Epidermal melanocyte (primary cell): Measurements from ENCODE around the gene THY1.
"Not testable (repeated sequence)": the region's sequence is repeated elsewhere in the genome, so short reads cannot be mapped to it uniquely, and the experiment has no call there.

Source experiments
- DNase-seq: peaks from one replicate; pipeline ENCODE4 v3.0.0; 2011; ENCODE audit warnings: low spot score; ENCODE audit not compliant: insufficient read length

The THY1 gene

DNA sequence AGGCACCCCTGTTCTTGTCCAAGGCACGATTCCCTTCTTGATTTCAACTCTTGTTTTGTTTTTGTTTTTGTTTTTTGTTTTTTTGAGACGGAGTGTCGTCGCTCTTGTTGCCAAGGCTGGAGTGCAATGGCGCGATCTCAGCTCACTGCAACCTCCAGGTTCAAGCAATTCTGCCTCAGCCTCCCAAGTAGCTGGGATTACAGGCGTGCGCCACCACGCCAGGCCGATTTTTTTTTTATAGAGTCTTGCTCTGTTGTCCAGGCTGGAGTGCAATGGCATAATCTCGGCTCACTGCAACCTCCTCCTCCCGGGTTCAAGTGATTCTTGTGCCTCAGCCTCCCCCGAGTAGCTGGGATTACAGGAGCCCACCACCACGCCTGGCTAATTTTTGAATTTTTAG is 40.5 kb downstream of the THY1 start:
- not testable (repeated sequence) for DNase-seq

DNA sequence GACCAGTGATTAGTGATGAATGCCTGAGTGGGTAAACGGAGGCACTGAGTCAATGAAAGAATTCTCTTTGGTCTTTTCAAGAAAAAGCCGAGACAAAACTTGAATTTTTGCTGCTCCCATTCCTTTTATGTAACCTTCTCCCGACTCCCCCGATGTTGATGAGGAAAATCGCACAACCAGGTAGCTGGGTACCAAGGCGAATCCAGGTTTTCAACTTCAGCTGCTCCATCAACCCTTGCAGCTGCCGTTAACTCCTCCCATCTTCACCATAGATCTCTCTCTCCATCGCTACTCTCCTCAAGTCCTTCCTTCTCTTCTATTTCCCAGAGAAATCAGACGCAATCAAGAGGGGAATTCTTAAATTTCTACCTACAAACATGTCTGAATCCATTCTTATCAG is 40.9 kb downstream of the THY1 start:
- no peak for DNase-seq

DNA sequence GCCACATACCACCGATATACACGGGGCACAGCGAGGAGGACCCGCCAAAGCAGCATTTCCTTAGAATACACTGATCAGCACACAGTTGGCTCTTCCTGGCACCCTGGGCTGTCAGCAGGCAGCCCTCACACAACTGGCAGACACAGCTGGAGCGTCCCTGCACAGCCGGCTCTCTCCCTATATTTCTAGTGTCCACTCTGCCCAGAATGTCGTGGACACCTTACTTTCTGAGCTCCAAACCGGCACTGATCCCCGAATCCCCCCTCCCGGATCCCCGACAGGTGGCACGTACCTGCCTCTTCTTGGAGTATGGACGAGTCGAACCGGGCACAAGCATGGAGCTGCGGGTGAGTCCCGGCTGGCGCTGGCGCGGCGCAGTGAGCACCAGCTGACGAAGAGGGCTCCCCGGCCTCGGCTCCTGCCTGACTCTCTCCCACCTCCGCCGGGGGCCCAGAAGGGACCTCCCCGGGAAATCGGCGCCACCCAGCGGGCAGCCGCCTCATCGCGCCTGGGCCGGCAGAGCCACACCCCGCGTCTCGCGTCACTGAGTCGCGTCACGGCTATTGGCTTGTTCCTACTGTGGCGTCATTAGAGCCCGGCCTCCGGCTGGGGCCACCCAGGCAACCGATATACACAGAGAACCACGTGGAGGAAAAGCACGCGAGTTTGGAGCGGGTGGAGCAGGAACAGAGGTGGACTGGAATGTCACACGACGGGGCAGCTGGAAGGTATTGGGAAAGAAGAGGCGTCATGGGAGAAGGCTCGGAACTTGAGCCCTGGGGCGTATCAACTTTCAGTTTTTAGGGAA is 41.6 kb downstream of the THY1 start, which contains the start of gene USP2:
Gene USP2 (minus strand): TSS at position 510 of the 808 bp plus-strand sequence. CDS start 8,210 bp downstream, outside the sequence.
- DNase-seq = peak; percentile 94

DNA sequence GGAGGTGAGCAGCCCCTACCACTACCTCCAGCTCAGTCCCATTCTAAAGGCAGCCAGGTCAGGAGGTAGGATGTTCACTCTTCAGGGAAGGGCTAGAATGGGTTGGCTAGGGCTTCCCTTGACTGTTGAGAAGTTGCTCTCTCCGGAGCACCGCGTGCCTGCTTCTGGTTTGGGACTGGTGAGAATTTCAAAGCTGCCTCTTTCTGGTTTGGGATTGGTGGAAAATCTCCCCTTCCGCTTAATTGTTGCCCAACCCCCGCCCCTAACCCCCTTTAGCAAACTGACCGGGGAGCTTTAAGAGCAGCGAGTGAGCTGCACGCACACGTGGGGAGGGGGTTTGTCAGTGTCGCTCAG is 42.2 kb downstream of the THY1 start:
- DNase-seq = no peak

DNA sequence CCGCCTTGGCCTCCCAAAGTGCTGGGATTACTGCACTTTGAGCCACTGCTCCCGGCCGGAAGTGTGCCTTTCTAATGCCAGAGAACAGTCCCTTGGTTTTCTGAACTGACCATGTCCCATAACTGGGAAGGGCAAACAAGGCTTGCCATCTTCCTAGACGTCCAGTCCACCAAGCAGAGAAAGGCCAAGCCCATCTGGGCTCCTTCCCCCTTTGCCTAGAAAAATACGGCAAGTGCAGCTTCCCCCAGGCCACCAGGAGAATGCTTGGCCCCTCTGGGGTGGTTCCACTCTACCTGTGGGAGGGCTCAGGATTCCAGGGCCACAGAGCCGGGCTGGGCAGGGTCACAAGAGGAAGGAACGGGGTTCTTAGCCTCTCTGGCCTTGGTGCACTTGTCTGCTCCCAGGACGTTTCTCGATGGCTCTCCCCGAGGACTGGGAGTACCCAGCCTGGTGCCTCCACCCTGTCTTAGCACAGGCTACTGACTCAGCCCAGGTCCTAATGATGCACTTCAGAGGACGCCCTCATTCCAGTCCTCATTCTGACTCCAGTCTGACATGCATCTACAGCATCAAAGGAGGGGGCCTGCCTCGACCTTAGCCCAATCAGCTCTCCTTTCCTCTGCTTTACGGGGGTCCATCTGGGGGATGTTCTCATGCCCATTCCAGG is 42.7 kb downstream of the THY1 start:
- DNase-seq = no peak

DNA sequence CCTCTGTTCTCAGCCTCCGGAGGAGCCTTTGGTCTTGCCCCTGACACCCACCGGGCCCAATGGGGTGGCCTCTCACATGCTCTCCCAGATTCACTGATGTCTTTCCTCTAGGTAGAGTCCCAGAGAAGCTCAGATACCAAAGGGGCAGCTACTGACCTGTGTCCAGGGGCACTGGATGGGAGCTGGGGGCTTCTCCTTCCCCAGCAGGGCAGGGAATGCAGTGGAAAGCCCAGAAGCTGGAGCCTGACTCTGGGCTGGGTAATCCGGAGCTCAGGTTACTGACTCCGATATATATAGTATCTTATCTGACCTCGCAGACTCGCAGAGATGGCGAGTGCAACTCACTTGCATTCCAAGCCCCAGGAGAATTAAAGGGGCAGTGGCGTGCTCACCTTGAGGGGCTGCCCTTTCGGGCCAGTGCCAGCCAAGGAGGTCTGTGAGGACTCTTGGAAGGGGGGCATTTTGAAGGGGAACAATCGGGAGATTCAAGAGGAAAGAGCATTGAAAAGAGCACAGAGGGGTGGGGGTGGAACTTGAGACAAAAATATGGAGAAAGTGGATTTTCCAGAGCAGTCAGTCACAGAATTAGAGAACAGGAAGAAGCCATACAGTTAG is 44.0 kb downstream of the THY1 start:
- DNase-seq = no peak

DNA sequence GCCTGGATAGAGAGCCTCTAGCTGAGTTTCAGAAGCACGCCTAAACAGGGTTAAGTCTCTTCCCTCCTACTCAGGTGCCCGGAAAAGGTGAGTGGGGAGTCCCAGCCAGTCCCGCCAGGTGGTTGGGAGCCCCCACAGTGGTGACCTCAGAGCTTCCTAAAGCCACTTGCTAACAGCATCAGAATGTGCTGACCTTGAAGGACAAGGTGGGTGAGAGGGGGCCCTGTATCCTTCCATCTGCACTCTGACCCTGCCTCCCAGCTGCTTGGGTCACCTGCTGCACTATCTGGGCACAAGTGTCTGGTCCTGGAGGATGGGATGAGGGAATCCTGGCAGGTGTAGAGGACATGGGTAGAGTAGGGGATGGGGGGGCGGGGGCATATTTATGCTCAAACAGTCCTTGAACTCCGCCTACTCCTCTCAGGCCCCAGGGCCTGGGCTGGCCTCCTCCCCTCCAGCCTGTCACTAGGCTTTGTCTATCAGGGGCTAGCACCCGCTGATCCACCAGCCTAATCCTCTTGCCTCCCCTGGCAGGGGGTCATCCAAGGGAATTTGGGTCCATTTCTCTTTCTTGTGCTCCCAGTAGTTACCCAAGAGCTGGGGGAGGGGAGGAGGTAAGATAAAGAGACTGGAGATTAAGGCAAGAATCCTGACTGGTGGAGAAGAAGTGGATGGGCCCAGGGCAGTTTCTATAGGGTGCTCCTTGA is 44.9 kb downstream of the THY1 start:
- no peak for DNase-seq

DNA sequence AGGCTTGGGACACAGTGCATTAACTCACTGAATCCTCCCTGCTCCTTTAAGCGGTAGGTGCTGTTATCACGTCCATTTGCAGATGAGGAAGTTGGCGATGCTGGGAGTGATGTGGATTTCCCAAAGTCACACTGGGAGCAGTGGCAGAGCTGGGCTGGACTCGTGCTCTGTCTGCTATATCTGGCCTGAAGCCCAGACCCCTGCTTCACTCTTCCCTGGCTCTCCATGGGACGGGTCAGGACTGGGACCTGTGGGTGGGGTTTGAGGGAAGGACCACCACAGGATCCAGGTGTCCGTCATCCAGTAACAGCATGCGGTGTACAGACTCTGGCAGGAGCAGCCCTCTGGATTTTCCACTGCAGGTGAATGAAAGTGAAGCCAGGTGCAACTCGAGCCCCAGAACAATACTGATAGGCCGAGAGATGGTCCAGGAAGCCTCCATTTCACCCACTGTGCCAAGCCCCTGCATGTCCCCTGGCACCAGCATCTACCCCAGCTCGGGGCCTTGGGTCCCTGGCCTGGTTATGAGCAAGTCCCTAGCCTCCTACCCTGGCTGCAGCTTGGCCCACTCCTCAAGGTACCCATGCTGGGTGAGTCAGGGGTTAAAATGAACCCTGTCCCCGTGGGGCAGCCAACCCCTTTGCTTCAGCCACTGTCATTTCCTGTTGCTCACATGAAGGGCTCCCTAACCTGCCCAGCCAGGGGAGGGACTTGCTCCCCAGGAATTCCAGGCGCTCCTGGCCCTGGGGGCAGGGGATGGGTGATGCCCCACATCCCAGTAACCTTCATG is 45.7 kb downstream of the THY1 start:
- no peak for DNase-seq

DNA sequence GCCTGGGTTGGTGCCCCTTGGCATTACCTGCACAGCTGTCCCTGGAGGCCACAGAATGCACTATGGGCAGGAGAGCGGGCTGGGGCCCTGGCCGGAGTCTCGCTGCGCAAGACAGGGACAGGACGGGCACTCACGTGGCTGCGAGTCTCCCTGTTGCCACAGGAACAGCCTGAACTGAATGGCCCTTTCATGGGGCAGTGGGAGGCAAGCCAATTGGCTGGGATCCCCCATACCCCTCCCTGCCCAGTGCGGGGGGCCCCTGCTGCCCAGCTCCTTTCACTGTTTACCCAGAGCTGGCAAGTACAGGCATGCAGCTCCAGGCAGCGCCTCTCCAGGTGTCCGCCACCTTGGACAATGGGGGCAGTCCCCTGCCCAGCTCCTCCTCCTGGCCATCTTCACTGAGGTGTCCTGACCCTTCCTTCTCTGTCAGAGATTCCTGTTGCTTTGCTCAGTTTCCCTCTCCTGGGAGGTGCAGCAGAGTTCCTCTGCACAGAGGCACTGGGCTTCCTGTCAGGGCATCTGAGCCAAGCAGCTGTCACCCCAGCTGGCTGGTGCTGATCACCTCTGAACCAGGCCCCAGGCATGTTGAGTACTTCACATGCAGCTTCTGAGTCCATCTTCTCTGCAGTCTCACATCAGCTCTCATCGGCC is 46.6 kb downstream of the THY1 start:
- no peak for DNase-seq

DNA sequence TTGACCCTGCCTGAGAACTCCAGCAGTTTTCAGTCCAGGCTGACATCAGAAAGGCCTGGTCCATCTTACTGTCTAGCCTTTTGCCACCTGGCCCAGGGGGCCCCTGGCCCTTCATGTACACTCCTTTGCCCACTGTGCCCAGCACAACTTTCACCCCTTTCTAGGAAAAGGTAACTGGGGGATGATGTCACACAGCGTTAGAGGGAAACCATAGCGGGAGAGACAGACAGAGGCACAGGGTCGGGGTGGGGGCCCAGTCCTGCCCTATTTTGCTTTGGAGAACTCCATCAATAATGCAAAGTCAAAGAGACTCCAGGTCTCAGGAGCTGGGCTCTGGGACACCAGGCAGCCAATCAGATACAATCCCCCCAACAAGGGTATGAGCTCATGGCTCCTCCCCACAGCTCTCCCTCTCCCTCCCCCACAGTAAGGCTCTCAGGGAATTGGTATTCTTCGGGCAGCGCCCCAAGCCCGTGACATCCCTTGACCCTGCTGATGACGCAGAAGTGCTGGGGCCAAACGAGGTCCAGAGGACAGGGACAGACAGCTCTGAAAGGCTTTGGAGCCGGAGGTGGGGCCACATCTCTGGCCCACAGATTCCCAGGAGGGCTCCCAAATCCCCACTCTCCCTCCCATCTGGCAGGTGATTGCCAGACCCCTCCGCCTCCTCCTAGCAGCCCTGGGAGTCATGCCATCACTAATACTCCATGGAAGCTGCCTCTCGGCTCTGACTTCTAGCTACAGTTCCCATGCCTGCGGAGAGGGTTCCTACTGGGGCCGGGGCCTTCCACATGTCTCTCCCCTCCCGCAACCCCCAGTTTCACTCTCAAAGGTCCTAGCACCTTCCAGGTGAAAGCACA is 47.4 kb downstream of the THY1 start:
- DNase-seq = no peak

DNA sequence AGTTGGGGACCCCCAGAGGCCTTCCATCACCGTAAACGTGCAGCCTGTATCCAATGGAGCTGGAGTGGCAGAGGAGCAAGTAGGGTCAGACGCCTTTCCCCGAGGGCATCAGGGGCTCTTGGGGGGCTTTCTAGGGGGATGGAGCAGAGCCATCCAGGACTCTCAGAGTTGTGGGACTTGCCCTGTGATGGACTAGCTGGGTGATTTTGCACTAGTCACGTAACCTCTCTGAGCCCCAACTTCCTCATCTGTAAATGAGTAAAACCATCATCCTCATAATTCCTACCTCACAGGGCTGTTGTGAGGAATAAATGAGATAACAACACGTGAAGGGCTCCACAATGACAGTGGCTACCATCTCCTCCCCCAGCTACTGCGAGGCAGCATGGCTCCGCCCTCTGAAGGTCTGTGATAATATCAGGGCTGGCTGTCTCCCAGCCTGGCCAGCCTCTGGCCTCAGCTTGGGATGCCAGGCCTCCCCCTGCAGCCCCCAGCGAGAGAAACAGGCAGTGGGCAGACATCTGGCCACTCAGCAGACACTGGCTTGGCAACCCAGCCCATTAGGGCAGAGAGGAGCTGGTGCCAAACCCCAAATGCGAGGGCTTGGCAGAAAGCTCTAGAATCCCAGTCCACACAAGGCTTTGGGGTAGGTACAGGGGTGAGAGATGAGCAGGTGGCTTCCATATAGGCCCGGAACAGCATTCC is 48.2 kb downstream of the THY1 start:
- no peak for DNase-seq

DNA sequence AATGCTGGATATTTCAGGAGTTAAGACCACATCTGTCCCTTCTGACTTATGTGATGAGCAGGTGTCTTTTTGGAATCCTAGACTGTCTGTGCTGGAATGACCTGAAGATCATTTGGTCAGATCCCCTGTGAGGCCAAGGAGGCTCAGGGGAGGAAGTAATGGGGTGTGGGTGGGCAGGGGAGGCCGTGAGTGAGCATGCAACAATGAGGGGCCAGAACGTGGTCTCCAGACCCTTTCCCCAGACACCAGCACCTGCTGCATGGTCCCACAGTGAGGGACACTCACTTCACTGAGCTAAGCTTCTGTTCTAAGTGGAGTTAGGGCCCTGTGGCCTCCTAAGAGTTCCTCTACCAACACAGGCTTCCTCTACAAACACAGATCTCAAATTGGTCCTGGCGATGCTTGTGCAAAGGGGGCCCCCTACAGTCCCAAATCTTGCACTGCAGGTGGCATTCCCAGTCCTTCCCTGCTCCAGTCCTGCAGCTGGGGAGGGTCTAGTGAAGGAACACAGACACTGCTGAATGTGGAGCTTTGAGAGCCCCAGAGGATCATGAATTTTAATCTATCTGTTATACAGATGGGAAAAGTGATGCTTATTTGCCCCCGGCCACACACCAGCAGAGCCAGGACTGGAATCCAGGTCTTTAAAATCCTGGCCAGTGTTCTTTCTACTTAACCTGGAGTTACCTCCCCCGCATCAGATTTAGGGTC is 48.9 kb downstream of the THY1 start:
- no peak for DNase-seq

DNA sequence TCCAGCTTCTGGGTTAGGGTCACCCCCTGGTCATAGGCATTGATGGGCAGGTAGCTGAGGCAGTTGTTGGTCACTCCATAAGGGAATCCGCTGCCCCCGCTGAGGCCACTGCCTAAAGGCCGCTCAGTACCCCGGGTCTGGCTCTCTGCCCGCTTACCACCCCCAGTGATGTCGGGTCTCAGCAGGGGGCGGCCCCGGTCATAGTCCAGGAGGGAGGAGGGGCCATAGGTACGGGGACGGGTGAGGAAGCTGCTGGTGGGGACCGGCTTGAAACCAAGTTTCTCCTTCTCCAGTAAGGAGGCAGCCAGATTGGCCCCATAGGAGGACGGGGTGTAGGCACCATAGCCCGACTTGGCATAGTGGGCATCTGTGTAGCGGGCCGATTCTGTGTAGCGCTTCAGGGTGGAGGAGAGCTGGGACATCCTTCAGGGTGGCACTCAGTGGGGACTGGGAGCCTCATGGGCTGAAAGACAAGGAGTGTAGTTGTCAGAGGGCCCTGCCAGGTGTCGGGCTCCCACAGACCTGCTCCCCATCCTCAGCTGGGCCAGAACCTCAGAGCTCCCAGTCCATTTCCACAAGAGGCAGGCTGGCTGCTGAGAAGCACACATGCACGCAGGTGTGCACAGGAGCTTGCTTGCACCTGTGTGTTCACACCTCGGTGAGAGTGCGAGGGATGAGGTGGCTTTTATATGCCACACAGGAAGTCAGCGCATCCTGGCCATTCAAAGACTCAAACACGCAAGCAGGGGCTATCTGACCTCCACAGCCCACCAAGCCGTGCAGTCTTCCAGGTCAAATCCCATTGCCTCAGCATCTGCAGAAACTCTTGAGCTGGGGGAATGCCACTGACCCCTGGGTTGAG is 49.7 kb downstream of the THY1 start:
- no peak for DNase-seq

DNA sequence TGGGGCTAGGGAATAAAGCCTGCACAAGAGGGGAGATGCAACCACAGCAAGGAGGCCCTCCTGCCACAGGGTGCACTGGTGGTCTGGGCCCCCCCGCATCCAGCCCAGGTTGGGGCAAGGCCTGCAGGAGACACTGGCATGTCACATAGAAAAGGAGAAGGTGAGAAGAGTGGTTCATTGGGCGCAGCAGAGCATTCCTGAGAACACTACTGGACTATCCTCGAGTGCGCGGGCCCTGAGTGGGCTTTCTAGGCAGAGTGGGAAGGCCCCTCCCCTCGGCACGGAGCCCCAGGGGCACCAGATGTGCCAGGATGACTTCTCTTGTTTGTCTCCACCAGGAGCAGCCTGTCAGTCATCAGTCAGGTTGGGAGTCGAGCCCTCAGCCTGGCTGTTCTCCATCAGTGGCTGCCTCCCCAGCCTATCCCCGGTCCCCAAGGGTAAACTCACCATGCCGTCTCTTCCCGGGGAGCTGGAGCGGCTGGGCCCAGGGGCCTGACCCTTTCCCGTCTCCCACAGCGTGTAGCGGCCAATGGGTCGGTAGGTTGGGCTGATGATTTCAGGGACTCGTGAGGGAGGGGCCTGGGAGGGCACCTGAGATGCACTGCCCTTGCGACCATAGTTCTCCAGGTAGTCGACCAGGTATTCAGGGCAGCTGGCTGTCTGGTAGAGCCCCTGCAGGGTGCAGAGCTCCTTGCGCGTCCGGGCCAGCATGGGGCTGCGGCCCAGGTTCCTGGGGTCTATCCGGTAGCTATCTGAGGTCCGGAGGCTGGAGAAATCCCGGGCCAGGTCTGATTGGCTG is 50.5 kb downstream of the THY1 start:
- no peak for DNase-seq

DNA sequence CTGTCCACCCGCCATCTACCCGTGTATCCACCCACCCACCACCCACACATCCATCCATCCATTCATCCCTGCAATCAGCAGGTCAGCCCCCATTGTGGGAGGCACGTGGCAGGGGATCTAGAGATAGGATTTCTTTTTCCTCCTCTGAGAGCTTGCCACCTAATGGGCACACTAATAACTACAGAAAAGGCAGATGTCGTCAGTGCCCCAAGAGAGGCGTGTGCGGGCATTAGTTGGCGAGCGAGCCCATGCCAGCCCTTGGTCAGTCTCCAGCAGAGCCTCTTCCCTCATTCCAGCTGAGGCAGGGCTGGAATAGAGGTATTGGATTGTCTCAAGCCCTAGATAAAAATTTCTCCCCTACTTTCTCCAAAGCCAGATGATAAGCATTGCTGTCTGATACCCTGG is 51.2 kb downstream of the THY1 start:
- DNase-seq = no peak

DNA sequence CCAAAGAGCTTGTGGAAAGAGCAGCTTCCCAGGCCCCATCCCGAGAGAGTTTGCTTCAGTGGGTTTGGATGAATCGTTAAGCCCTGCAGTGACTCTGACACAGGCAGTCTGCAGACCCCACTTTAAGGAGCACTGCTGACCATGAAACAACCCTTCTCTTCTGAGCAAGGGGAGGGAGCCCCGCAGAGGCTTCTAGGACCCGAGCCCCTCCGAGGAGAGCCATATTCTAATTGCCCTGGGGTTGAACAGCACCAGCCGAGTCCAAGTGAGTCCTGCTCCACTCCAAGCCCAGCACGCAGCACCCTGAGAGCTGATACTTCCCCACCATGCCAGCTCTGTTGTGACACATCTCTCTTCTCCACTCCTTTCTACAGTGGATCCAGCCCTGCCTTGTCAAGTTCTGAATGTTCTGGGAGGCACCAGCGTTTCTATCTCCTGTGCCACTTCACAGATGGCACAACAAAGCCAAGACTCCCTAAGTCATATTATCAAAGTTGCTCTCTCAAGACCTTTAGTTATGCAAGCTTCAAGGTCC is 51.8 kb downstream of the THY1 start:
- DNase-seq = no peak
